ENCODE measurements around the gene ZNF296. TPM values are rescaled to one million over a fixed set of nuclear protein-coding genes. Genes with fewer than 3 reads are reported as not detected.

ZNF296 gene
- total RNA-seq, 1 experiment from 2014 or later = 13.8 TPM

DNA sequence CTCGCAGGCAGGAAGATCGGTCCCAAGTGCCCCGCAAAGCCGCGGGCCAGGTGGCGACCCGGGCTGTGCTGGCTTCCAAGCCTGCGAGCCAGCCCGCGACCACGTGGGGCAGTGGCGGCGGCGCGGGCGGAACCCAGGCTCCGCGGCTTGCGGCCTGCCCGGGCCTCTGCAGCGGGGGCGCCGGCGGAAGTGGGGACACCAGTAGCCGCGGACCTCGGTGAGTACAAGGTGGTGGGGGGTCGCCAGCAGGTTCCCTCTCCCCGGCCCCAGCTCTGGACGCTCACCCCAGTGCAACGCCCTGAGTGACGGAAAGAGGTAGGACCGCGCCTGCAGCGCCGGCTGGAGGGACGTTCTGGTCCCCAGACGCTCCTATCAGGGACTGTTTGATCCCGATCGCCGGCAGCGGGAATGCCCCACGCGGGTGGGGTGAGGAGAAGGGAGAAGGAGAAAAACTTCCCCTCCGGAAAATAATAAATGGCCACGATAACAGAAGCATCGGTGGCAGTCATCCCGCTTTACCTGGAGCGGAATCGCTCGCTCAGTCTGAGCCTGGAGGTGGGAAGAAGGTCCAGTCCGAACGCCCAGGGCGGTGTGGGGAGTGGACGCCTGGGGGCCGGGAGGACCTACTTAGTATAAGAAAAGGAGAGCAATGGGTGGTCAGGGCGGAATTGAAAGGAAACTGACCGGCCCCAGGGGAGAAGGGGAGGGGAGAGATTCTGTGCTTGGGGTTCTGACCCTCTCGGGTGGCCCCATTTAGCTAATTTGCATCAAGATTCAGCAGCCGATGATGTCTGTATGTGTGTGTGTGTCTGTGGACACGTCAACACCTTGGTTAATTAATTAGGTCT is 3.0 kb upstream of the ZNF296 start, which contains the start of gene GEMIN7 (continued):
- no peak for TF ChIP-seq TEAD4 (CRISPR knock-in tag; IDR thresholded peaks at IDR 0.05)
- peak; percentile 97 for TF ChIP-seq ESRRA (CRISPR knock-in tag; IDR thresholded peaks at IDR 0.05; ENCODE audit: borderline replicate concordance)
- TF ChIP-seq, protein P1, sequence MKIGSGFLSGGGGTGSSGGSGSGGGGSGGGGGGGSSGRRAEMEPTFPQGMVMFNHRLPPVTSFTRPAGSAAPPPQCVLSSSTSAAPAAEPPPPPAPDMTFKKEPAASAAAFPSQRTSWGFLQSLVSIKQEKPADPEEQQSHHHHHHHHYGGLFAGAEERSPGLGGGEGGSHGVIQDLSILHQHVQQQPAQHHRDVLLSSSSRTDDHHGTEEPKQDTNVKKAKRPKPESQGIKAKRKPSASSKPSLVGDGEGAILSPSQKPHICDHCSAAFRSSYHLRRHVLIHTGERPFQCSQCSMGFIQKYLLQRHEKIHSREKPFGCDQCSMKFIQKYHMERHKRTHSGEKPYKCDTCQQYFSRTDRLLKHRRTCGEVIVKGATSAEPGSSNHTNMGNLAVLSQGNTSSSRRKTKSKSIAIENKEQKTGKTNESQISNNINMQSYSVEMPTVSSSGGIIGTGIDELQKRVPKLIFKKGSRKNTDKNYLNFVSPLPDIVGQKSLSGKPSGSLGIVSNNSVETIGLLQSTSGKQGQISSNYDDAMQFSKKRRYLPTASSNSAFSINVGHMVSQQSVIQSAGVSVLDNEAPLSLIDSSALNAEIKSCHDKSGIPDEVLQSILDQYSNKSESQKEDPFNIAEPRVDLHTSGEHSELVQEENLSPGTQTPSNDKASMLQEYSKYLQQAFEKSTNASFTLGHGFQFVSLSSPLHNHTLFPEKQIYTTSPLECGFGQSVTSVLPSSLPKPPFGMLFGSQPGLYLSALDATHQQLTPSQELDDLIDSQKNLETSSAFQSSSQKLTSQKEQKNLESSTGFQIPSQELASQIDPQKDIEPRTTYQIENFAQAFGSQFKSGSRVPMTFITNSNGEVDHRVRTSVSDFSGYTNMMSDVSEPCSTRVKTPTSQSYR (CRISPR knock-in tag; IDR thresholded peaks at IDR 0.05) = peak; percentile 63
- TF ChIP-seq, protein P2, sequence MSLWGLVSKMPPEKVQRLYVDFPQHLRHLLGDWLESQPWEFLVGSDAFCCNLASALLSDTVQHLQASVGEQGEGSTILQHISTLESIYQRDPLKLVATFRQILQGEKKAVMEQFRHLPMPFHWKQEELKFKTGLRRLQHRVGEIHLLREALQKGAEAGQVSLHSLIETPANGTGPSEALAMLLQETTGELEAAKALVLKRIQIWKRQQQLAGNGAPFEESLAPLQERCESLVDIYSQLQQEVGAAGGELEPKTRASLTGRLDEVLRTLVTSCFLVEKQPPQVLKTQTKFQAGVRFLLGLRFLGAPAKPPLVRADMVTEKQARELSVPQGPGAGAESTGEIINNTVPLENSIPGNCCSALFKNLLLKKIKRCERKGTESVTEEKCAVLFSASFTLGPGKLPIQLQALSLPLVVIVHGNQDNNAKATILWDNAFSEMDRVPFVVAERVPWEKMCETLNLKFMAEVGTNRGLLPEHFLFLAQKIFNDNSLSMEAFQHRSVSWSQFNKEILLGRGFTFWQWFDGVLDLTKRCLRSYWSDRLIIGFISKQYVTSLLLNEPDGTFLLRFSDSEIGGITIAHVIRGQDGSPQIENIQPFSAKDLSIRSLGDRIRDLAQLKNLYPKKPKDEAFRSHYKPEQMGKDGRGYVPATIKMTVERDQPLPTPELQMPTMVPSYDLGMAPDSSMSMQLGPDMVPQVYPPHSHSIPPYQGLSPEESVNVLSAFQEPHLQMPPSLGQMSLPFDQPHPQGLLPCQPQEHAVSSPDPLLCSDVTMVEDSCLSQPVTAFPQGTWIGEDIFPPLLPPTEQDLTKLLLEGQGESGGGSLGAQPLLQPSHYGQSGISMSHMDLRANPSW (CRISPR knock-in tag; conservative IDR thresholded peaks at IDR 0.05; ENCODE audit: low read depth) = no peak
- TF ChIP-seq ZNF423 (CRISPR knock-in tag; IDR thresholded peaks at IDR 0.05) = peak; percentile 61; the same call in 1 of the 2 replicates
- TF ChIP-seq, protein P3, sequence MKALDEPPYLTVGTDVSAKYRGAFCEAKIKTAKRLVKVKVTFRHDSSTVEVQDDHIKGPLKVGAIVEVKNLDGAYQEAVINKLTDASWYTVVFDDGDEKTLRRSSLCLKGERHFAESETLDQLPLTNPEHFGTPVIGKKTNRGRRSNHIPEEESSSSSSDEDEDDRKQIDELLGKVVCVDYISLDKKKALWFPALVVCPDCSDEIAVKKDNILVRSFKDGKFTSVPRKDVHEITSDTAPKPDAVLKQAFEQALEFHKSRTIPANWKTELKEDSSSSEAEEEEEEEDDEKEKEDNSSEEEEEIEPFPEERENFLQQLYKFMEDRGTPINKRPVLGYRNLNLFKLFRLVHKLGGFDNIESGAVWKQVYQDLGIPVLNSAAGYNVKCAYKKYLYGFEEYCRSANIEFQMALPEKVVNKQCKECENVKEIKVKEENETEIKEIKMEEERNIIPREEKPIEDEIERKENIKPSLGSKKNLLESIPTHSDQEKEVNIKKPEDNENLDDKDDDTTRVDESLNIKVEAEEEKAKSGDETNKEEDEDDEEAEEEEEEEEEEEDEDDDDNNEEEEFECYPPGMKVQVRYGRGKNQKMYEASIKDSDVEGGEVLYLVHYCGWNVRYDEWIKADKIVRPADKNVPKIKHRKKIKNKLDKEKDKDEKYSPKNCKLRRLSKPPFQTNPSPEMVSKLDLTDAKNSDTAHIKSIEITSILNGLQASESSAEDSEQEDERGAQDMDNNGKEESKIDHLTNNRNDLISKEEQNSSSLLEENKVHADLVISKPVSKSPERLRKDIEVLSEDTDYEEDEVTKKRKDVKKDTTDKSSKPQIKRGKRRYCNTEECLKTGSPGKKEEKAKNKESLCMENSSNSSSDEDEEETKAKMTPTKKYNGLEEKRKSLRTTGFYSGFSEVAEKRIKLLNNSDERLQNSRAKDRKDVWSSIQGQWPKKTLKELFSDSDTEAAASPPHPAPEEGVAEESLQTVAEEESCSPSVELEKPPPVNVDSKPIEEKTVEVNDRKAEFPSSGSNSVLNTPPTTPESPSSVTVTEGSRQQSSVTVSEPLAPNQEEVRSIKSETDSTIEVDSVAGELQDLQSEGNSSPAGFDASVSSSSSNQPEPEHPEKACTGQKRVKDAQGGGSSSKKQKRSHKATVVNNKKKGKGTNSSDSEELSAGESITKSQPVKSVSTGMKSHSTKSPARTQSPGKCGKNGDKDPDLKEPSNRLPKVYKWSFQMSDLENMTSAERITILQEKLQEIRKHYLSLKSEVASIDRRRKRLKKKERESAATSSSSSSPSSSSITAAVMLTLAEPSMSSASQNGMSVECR (CRISPR knock-in tag; IDR thresholded peaks at IDR 0.05; ENCODE audit: borderline replicate concordance) = peak; percentile 88
- TF ChIP-seq, protein P4, sequence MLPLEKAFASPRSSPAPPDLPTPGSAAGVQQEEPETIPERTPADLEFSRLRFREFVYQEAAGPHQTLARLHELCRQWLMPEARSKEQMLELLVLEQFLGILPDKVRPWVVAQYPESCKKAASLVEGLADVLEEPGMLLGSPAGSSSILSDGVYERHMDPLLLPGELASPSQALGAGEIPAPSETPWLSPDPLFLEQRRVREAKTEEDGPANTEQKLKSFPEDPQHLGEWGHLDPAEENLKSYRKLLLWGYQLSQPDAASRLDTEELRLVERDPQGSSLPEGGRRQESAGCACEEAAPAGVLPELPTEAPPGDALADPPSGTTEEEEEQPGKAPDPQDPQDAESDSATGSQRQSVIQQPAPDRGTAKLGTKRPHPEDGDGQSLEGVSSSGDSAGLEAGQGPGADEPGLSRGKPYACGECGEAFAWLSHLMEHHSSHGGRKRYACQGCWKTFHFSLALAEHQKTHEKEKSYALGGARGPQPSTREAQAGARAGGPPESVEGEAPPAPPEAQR (CRISPR knock-in tag; IDR thresholded peaks at IDR 0.05) = no peak
- TF ChIP-seq, protein P5, sequence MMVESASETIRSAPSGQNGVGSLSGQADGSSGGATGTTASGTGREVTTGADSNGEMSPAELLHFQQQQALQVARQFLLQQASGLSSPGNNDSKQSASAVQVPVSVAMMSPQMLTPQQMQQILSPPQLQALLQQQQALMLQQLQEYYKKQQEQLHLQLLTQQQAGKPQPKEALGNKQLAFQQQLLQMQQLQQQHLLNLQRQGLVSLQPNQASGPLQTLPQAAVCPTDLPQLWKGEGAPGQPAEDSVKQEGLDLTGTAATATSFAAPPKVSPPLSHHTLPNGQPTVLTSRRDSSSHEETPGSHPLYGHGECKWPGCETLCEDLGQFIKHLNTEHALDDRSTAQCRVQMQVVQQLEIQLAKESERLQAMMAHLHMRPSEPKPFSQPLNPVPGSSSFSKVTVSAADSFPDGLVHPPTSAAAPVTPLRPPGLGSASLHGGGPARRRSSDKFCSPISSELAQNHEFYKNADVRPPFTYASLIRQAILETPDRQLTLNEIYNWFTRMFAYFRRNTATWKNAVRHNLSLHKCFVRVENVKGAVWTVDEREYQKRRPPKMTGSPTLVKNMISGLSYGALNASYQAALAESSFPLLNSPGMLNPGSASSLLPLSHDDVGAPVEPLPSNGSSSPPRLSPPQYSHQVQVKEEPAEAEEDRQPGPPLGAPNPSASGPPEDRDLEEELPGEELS (CRISPR knock-in tag; IDR thresholded peaks at IDR 0.05) = peak; percentile 96
- peak; percentile 73; the same call in 1 of the 2 replicates for TF ChIP-seq ZBTB21 (CRISPR knock-in tag; IDR thresholded peaks at IDR 0.05; ENCODE audit: borderline replicate concordance)
- TF ChIP-seq ZNF263 (CRISPR knock-in tag; IDR thresholded peaks at IDR 0.05; ENCODE audit: low read depth) = peak; percentile 57; the same call in 1 of the 2 replicates
- TF ChIP-seq NFATC4 (CRISPR knock-in tag; IDR thresholded peaks at IDR 0.05) = no peak
- peak; percentile 42; the same call in 1 of the 2 replicates for TF ChIP-seq CREM (CRISPR knock-in tag; IDR thresholded peaks at IDR 0.05)
- TF ChIP-seq NR2C2 (CRISPR knock-in tag; IDR thresholded peaks at IDR 0.05) = peak; percentile 64; the same call in 1 of the 2 replicates
- 0 out of 2 replicates have a peak, but pooled peaks have one; percentile 50 for TF ChIP-seq SMAD3 (CRISPR knock-in tag; IDR thresholded peaks at IDR 0.05; ENCODE audit: borderline replicate concordance)
- TF ChIP-seq JUN (CRISPR knock-in tag; IDR thresholded peaks at IDR 0.05) = peak; percentile 89; the same call in 1 of the 2 replicates
- TF ChIP-seq MYBL2 (CRISPR knock-in tag; IDR thresholded peaks at IDR 0.05) = peak; percentile 88
- TF ChIP-seq, protein P6, sequence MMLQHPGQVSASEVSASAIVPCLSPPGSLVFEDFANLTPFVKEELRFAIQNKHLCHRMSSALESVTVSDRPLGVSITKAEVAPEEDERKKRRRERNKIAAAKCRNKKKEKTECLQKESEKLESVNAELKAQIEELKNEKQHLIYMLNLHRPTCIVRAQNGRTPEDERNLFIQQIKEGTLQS (CRISPR knock-in tag; conservative IDR thresholded peaks at IDR 0.05) = peak; percentile 38
- TF ChIP-seq ZNF232 (CRISPR knock-in tag; IDR thresholded peaks at IDR 0.05) = peak; percentile 25; the same call in 1 of the 2 replicates
- TF ChIP-seq TEAD1 (CRISPR knock-in tag; IDR thresholded peaks at IDR 0.05) = peak; percentile 94
- TF ChIP-seq ELF4 (CRISPR knock-in tag; IDR thresholded peaks at IDR 0.05; ENCODE audit: low read depth) = no peak
- TF ChIP-seq TP53 (CRISPR knock-in tag; IDR thresholded peaks at IDR 0.05) = peak; percentile 84; the same call in 1 of the 2 replicates
- TF ChIP-seq, protein P7, sequence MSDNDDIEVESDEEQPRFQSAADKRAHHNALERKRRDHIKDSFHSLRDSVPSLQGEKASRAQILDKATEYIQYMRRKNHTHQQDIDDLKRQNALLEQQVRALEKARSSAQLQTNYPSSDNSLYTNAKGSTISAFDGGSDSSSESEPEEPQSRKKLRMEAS (CRISPR knock-in tag; IDR thresholded peaks at IDR 0.05) = peak; percentile 96
- TF ChIP-seq, protein P8, sequence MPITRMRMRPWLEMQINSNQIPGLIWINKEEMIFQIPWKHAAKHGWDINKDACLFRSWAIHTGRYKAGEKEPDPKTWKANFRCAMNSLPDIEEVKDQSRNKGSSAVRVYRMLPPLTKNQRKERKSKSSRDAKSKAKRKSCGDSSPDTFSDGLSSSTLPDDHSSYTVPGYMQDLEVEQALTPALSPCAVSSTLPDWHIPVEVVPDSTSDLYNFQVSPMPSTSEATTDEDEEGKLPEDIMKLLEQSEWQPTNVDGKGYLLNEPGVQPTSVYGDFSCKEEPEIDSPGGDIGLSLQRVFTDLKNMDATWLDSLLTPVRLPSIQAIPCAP (CRISPR knock-in tag; IDR thresholded peaks at IDR 0.05) = peak; percentile 93
